HCT116 (cell line): Measurements from ENCODE around the gene USP27X.

ENCODE experiments used
- CEBPB ChIP-seq: IDR thresholded peaks from 2 replicates; pipeline ENCODE4 v1.6.1; 2012; ENCODE audit warnings: low read depth
- FOSL1 ChIP-seq: IDR thresholded peaks from 2 replicates; pipeline ENCODE4 v1.6.1; 2012; ENCODE audit warnings: low read depth
- JUND ChIP-seq: IDR thresholded peaks from 2 replicates; pipeline ENCODE4 v1.6.1; 2012
- POLR2A ChIP-seq: IDR thresholded peaks from 2 replicates; pipeline ENCODE4 v1.7.0; 2011; ENCODE audit warnings: borderline replicate concordance; ENCODE audit not compliant: insufficient read depth, insufficient read length; ENCODE audit errors: extremely low read depth
- POLR2AphosphoS5 ChIP-seq: IDR thresholded peaks from 2 replicates; pipeline ENCODE4 v1.6.1; 2011; ENCODE audit warnings: mild to moderate bottlenecking, low read depth, low read length, moderate library complexity
- SP1 ChIP-seq: IDR thresholded peaks from 2 replicates; pipeline ENCODE4 v1.6.1; 2012; ENCODE audit warnings: low read depth
- SRF ChIP-seq: IDR thresholded peaks from 2 replicates; pipeline ENCODE4 v1.6.1; 2012; ENCODE audit warnings: low read depth
- TCF7L2 ChIP-seq: IDR thresholded peaks from 2 replicates; pipeline ENCODE4 v1.7.0; 2011; ENCODE audit warnings: borderline replicate concordance, inconsistent platforms; ENCODE audit not compliant: insufficient read depth, insufficient read length; ENCODE audit errors: extremely low read depth
- ZFX ChIP-seq: fragments of 450-650 bp; IDR thresholded peaks from 2 replicates; pipeline ENCODE4 v1.6.1; 2017
- ZNF274 ChIP-seq: fragments of 200-500 bp; sonication (Bioruptor generic); IDR thresholded peaks from 2 replicates; pipeline ENCODE4 v1.6.1; 2014; ENCODE audit warnings: mild to moderate bottlenecking, low read depth, low read length, inconsistent platforms
- TF ChIP-seq, protein P1 (sequence below): IDR thresholded peaks from 2 replicates; pipeline ENCODE4 v1.6.1; 2012
- TF ChIP-seq, protein P2 (sequence below): IDR thresholded peaks from 2 replicates; pipeline ENCODE4 v1.6.1; 2012
- TF ChIP-seq, protein P3 (sequence below), 3 experiments: fragments of 200-600 bp in 1 of 3; sonication (generic) in 1 of 3; IDR thresholded peaks in 2 of 3; conservative IDR thresholded peaks in 1 of 3; 2 replicates each; pipeline ENCODE4 v1.5.1; 2012 to 2017; ENCODE audit warnings: low read depth in 2 of 3, low read length in 2 of 3, antibody characterized with exemption in 1 of 3, borderline replicate concordance in 1 of 3, control low read depth in 1 of 3, mild to moderate bottlenecking in 1 of 3, mixed read lengths in 1 of 3, mixed run types in 1 of 3, moderate library complexity in 1 of 3; ENCODE audit not compliant: insufficient read depth in 1 of 3
- TF ChIP-seq, protein P4 (sequence below): IDR thresholded peaks from 2 replicates; pipeline ENCODE4 v1.6.1; 2012; ENCODE audit warnings: low read depth

DNA sequence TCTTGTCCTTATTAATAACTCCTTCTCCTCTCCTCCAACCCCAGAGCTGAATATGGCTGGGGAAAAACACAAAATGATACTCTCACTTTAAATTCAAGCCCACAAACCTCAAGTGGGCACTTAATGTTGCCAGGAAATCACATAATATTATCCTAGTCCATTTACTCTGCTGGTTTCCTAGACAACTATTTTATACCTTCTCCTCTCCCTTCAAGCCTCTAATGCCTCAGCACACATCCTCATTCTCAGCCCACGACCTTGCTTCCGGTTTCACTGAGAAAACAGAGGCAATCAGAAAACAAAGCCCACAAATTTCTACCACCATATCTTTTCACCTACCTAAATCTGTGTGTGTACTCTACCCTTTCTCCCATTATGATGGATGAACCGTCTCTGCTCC lies 31.1 kb downstream of the USP27X start:
- TF ChIP-seq, protein P1, sequence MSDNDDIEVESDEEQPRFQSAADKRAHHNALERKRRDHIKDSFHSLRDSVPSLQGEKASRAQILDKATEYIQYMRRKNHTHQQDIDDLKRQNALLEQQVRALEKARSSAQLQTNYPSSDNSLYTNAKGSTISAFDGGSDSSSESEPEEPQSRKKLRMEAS, result no peak
- TF ChIP-seq, protein P2, sequence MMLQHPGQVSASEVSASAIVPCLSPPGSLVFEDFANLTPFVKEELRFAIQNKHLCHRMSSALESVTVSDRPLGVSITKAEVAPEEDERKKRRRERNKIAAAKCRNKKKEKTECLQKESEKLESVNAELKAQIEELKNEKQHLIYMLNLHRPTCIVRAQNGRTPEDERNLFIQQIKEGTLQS, result no peak
- TF ChIP-seq POLR2A, result no peak
- TF ChIP-seq, protein P3, sequence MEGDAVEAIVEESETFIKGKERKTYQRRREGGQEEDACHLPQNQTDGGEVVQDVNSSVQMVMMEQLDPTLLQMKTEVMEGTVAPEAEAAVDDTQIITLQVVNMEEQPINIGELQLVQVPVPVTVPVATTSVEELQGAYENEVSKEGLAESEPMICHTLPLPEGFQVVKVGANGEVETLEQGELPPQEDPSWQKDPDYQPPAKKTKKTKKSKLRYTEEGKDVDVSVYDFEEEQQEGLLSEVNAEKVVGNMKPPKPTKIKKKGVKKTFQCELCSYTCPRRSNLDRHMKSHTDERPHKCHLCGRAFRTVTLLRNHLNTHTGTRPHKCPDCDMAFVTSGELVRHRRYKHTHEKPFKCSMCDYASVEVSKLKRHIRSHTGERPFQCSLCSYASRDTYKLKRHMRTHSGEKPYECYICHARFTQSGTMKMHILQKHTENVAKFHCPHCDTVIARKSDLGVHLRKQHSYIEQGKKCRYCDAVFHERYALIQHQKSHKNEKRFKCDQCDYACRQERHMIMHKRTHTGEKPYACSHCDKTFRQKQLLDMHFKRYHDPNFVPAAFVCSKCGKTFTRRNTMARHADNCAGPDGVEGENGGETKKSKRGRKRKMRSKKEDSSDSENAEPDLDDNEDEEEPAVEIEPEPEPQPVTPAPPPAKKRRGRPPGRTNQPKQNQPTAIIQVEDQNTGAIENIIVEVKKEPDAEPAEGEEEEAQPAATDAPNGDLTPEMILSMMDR (IDR thresholded peaks at IDR 0.05 in 2 of 3, conservative IDR thresholded peaks at IDR 0.05 in 1 of 3; ENCODE audit: borderline replicate concordance in 1 of 3, insufficient read depth in 1 of 3, low read depth in 2 of 3, low read length in 2 of 3), result no peak
- no peak for TF ChIP-seq ZNF274
- no peak for TF ChIP-seq JUND
- TF ChIP-seq POLR2AphosphoS5, result no peak
- no peak for TF ChIP-seq TCF7L2
- TF ChIP-seq FOSL1, result no peak
- TF ChIP-seq, protein P4, sequence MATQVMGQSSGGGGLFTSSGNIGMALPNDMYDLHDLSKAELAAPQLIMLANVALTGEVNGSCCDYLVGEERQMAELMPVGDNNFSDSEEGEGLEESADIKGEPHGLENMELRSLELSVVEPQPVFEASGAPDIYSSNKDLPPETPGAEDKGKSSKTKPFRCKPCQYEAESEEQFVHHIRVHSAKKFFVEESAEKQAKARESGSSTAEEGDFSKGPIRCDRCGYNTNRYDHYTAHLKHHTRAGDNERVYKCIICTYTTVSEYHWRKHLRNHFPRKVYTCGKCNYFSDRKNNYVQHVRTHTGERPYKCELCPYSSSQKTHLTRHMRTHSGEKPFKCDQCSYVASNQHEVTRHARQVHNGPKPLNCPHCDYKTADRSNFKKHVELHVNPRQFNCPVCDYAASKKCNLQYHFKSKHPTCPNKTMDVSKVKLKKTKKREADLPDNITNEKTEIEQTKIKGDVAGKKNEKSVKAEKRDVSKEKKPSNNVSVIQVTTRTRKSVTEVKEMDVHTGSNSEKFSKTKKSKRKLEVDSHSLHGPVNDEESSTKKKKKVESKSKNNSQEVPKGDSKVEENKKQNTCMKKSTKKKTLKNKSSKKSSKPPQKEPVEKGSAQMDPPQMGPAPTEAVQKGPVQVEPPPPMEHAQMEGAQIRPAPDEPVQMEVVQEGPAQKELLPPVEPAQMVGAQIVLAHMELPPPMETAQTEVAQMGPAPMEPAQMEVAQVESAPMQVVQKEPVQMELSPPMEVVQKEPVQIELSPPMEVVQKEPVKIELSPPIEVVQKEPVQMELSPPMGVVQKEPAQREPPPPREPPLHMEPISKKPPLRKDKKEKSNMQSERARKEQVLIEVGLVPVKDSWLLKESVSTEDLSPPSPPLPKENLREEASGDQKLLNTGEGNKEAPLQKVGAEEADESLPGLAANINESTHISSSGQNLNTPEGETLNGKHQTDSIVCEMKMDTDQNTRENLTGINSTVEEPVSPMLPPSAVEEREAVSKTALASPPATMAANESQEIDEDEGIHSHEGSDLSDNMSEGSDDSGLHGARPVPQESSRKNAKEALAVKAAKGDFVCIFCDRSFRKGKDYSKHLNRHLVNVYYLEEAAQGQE, result no peak
- no peak for TF ChIP-seq CEBPB
- no peak for TF ChIP-seq SRF
- no peak for TF ChIP-seq ZFX
- no peak for TF ChIP-seq SP1
